H9 (cell line): ENCODE measurements around the gene ITGB7. TPM values are rescaled to one million over a fixed set of nuclear protein-coding genes. Genes with fewer than 3 reads are reported as not detected.

Experiments used
- DNase-seq: peaks from one replicate; pipeline ENCODE4 v3.0.0-alpha.2; 2017
- H2AFZ ChIP-seq: one replicate; pipeline ENCODE4 v1.6.1; 2013; ENCODE audit warnings: mild to moderate bottlenecking, low read length, control low read depth, moderate library complexity
- H2AK5ac ChIP-seq: 2 replicates; pipeline ENCODE4 v1.6.1; 2013; ENCODE audit warnings: low read length, control low read depth, mixed read lengths; ENCODE audit not compliant: insufficient read length
- H2BK120ac ChIP-seq: one replicate; pipeline ENCODE4 v1.6.1; 2013; ENCODE audit warnings: low read depth, mild to moderate bottlenecking, low read length, control low read depth, inconsistent platforms; ENCODE audit not compliant: poor library complexity, severe bottlenecking
- H2BK12ac ChIP-seq: 2 replicates; pipeline ENCODE4 v1.6.1; 2013; ENCODE audit warnings: low read length, control low read depth, mixed read lengths, low read depth; ENCODE audit not compliant: insufficient read length
- H2BK15ac ChIP-seq: 2 replicates; pipeline ENCODE4 v1.6.1; 2013; ENCODE audit warnings: low read depth, low read length, control low read depth
- H2BK20ac ChIP-seq: one replicate; pipeline ENCODE4 v1.6.1; 2013; ENCODE audit warnings: low read depth, mild to moderate bottlenecking, low read length, control low read depth, inconsistent platforms; ENCODE audit not compliant: poor library complexity, severe bottlenecking
- H2BK5ac ChIP-seq: 2 replicates; pipeline ENCODE4 v1.6.1; 2013; ENCODE audit warnings: low read length, control low read depth, mixed read lengths; ENCODE audit not compliant: insufficient read length
- H3K14ac ChIP-seq: 2 replicates; pipeline ENCODE4 v1.6.1; 2013; ENCODE audit warnings: low read length, control low read depth; ENCODE audit not compliant: insufficient read depth
- H3K18ac ChIP-seq: 2 replicates; pipeline ENCODE4 v1.6.1; 2013; ENCODE audit warnings: low read depth, mild to moderate bottlenecking, mixed read lengths, low read length, control low read depth; ENCODE audit not compliant: insufficient read length
- H3K23ac ChIP-seq: 2 replicates; pipeline ENCODE4 v1.6.1; 2013; ENCODE audit warnings: low read length, control low read depth, mixed read lengths, low read depth; ENCODE audit not compliant: insufficient read length
- H3K23me2 ChIP-seq: 2 replicates; pipeline ENCODE4 v1.6.1; 2013; ENCODE audit warnings: low read depth, mild to moderate bottlenecking, mixed read lengths, low read length, control low read depth; ENCODE audit not compliant: insufficient read length, poor library complexity, severe bottlenecking
- H3K27ac ChIP-seq: 2 replicates; pipeline ENCODE4 v1.5.1; 2013; ENCODE audit warnings: low read length, control low read depth, mixed read lengths, low read depth; ENCODE audit not compliant: insufficient read length
- H3K27me3 ChIP-seq: 2 replicates; pipeline ENCODE4 v1.6.1; 2013; ENCODE audit warnings: low read length, control low read depth, inconsistent platforms; ENCODE audit not compliant: insufficient read depth
- H3K4ac ChIP-seq: 2 replicates; pipeline ENCODE4 v1.6.1; 2013; ENCODE audit warnings: low read depth, mild to moderate bottlenecking, control low read depth, inconsistent platforms, low read length, moderate library complexity
- H3K4me1 ChIP-seq: 2 replicates; pipeline ENCODE4 v1.6.1; 2013; ENCODE audit warnings: low read length, control low read depth, inconsistent platforms; ENCODE audit not compliant: insufficient read depth
- H3K4me2 ChIP-seq: 2 replicates; pipeline ENCODE4 v1.6.1; 2013; ENCODE audit warnings: low read length, control low read depth, mixed read lengths; ENCODE audit not compliant: insufficient read length, insufficient read depth
- H3K56ac ChIP-seq: 2 replicates; pipeline ENCODE4 v1.6.1; 2013; ENCODE audit warnings: low read depth, mild to moderate bottlenecking, mixed read lengths, low read length, control low read depth; ENCODE audit not compliant: insufficient read length
- H3K79me1 ChIP-seq: 2 replicates; pipeline ENCODE4 v1.6.1; 2013; ENCODE audit warnings: low read depth, mild to moderate bottlenecking, moderate library complexity, low read length, control low read depth, inconsistent platforms; ENCODE audit not compliant: insufficient read depth, poor library complexity, severe bottlenecking
- H3K79me2 ChIP-seq: 2 replicates; pipeline ENCODE4 v1.6.1; 2013; ENCODE audit warnings: low read length, control low read depth, inconsistent platforms; ENCODE audit not compliant: insufficient read depth
- H3K9ac ChIP-seq: 2 replicates; pipeline ENCODE4 v1.6.1; 2013; ENCODE audit warnings: low read length, control low read depth, mixed read lengths; ENCODE audit not compliant: insufficient read length; ENCODE audit errors: extremely low read depth
- H3K9me3 ChIP-seq: one replicate; pipeline ENCODE4 v1.6.1; 2013; ENCODE audit warnings: low read depth, low read length, inconsistent platforms; ENCODE audit not compliant: control insufficient read depth
- H3T11ph ChIP-seq: one replicate; pipeline ENCODE4 v1.6.1; 2013; ENCODE audit warnings: mild to moderate bottlenecking, low read length, control low read depth, inconsistent platforms
- H4K20me1 ChIP-seq: one replicate; pipeline ENCODE4 v1.6.1; 2013; ENCODE audit not compliant: control insufficient read depth, insufficient read length, insufficient read depth
- H4K5ac ChIP-seq: 2 replicates; pipeline ENCODE4 v1.6.1; 2013; ENCODE audit warnings: low read depth, mild to moderate bottlenecking, mixed read lengths, low read length, control low read depth; ENCODE audit not compliant: insufficient read length
- H4K8ac ChIP-seq: replicated peaks from 2 replicates; pipeline ENCODE4 v1.6.1; 2013; ENCODE audit warnings: low read length, control low read depth, mixed read lengths, low read depth; ENCODE audit not compliant: insufficient read length
- H4K91ac ChIP-seq: 2 replicates; pipeline ENCODE4 v1.6.1; 2013; ENCODE audit warnings: low read depth, mild to moderate bottlenecking, moderate library complexity, mixed read lengths, low read length, control low read depth; ENCODE audit not compliant: insufficient read length
- H3K27ac Mint-ChIP-seq, 3 experiments: 2 replicates in 2 of 3; 3 replicates in 1 of 3; pipeline ENCODE4 v1.8.0; 2020 to 2021; ENCODE audit warnings: mixed read lengths in 3 of 3, mild to moderate bottlenecking in 1 of 3, moderate library complexity in 1 of 3
- H3K27me3 Mint-ChIP-seq: 2 replicates; pipeline ENCODE4 v1.8.0; 2021; ENCODE audit warnings: low read depth, mild to moderate bottlenecking, moderate library complexity, mixed read lengths
- H3K36me3 Mint-ChIP-seq, 3 experiments: 2 replicates in 2 of 3; 3 replicates in 1 of 3; pipeline ENCODE4 v1.8.0; 2020 to 2021; ENCODE audit warnings: low read depth in 3 of 3, mixed read lengths in 3 of 3; ENCODE audit not compliant: insufficient read depth in 1 of 3
- H3K4me1 Mint-ChIP-seq, 2 experiments: 2 replicates each; pipeline ENCODE4 v1.8.0; 2020; ENCODE audit warnings: mixed read lengths in 2 of 2
- H3K4me3 Mint-ChIP-seq, 2 experiments: 2 replicates in 1 of 2; 3 replicates in 1 of 2; pipeline ENCODE4 v1.8.0; 2020 to 2021; ENCODE audit warnings: mild to moderate bottlenecking in 2 of 2, mixed read lengths in 2 of 2, moderate library complexity in 1 of 2
- H3K9me3 Mint-ChIP-seq, 2 experiments: 2 replicates in 1 of 2; 3 replicates in 1 of 2; pipeline ENCODE4 v1.8.0; 2020; ENCODE audit warnings: mild to moderate bottlenecking in 2 of 2, mixed read lengths in 2 of 2, moderate library complexity in 1 of 2
- WGBS: extraction: QIAGEN DNeasy Blood & Tissue Kit; methylation state at CpG from one replicate; pipeline ENCODE4 v1.1.7; 2013; ENCODE audit warnings: missing lambda C conversion rate, low lambda C conversion rate, mixed read lengths; ENCODE audit not compliant: insufficient read length; ENCODE audit errors: extremely low coverage; 5-methylcytosine and 5-hydroxymethylcytosine counted together
- total RNA-seq: library from RNA; stranded (reverse); gene quantifications from 2 replicates; pipeline ENCODE4 v1.2.1, GENCODE V29; 2021
- TF ChIP-seq, protein P1 (sequence below): fragments of 200-600 bp; sonication (generic); conservative IDR thresholded peaks from 3 replicates; pipeline ENCODE4 v1.8.0; 2021; ENCODE audit warnings: antibody characterized with exemption, mild to moderate bottlenecking

ITGB7 gene
- total RNA-seq, 1 experiment from 2014 or later, result 0.39 TPM

DNA sequence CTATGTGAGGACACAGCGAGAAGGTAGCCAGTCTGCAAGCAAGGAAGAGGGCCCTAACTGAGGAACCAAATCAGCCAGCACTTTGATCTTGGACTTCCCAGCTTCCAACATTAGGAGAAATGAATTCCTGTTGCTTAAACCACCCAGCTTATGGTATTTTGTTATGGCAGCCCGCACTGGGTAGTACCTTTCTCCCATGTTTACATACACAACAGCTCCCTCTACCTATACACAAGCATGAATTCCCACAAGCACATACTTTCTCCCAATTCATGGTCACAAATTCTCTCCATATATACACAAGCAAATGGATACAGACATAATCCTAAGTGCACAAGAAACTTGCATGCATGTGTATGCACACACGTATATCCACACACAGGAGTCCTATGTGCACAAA is 7.4 kb downstream of the ITGB7 start:
- no peak overlapping the region for H2BK120ac ChIP-seq
- no peak overlapping the region for H4K5ac ChIP-seq
- H2BK12ac ChIP-seq, result no peak overlapping the region
- Mint-ChIP-seq H3K4me3 (no peak overlapping the region), H3K4me1 (0 out of 4 replicates have a peak, but pooled peaks cover 0 to 3% of the 10 kb centered on the region in 2 experiments), H3K27me3 (peaks cover 81% of the 10 kb centered on the region), H3K36me3 (no peaks in the 10 kb centered on the region), H3K9me3 (0 out of 5 replicates have a peak, but pooled peaks cover 0 to 2% of the 10 kb centered on the region in 2 experiments), H3K27ac (no peak overlapping the region)
- no peak overlapping the region for H3K4ac ChIP-seq
- no peaks in the 10 kb centered on the region for H3K79me1 ChIP-seq
- no peak overlapping the region for H3K27ac ChIP-seq
- no peak overlapping the region for H4K8ac ChIP-seq
- H3K9me3 ChIP-seq, result no peaks in the 10 kb centered on the region
- H3K4me1 ChIP-seq, result no peaks in the 10 kb centered on the region
- H2BK15ac ChIP-seq, result no peak overlapping the region
- no CpG with 5 or more reads among the region's 3 CpGs for WGBS
- H2AFZ ChIP-seq, result no peak overlapping the region
- H3K27me3 ChIP-seq, result peaks cover 12% of the 10 kb centered on the region; the same call in 1 of the 2 replicates
- no peak overlapping the region for H2BK5ac ChIP-seq
- H3T11ph ChIP-seq, result no peak overlapping the region
- no peak overlapping the region for H3K18ac ChIP-seq
- H4K91ac ChIP-seq, result no peak overlapping the region
- no peaks in the 10 kb centered on the region for H3K79me2 ChIP-seq
- no peak overlapping the region for H3K9ac ChIP-seq
- no peak overlapping the region for H3K23ac ChIP-seq
- H4K20me1 ChIP-seq, result no peaks in the 10 kb centered on the region
- DNase-seq, result no peak
- H2AK5ac ChIP-seq, result no peak overlapping the region
- no peak overlapping the region for H2BK20ac ChIP-seq
- no peak overlapping the region for H3K4me2 ChIP-seq
- no peak overlapping the region for H3K14ac ChIP-seq
- H3K56ac ChIP-seq, result no peak overlapping the region
- H3K23me2 ChIP-seq, result no peaks in the 10 kb centered on the region
- TF ChIP-seq, protein P1, sequence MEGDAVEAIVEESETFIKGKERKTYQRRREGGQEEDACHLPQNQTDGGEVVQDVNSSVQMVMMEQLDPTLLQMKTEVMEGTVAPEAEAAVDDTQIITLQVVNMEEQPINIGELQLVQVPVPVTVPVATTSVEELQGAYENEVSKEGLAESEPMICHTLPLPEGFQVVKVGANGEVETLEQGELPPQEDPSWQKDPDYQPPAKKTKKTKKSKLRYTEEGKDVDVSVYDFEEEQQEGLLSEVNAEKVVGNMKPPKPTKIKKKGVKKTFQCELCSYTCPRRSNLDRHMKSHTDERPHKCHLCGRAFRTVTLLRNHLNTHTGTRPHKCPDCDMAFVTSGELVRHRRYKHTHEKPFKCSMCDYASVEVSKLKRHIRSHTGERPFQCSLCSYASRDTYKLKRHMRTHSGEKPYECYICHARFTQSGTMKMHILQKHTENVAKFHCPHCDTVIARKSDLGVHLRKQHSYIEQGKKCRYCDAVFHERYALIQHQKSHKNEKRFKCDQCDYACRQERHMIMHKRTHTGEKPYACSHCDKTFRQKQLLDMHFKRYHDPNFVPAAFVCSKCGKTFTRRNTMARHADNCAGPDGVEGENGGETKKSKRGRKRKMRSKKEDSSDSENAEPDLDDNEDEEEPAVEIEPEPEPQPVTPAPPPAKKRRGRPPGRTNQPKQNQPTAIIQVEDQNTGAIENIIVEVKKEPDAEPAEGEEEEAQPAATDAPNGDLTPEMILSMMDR, result no peak
